ENCODE results near the gene KLF7.
A peak's percentile ranks its signal among the peaks of the same experiment; 100 is the strongest.

KLF7 gene

GRCh38 chr2:207201416-207201815 lies 35.7 kb upstream of the KLF7 start:
- no peak overlapping the region for H3K27ac ChIP-seq
- TF ChIP-seq, protein P1, sequence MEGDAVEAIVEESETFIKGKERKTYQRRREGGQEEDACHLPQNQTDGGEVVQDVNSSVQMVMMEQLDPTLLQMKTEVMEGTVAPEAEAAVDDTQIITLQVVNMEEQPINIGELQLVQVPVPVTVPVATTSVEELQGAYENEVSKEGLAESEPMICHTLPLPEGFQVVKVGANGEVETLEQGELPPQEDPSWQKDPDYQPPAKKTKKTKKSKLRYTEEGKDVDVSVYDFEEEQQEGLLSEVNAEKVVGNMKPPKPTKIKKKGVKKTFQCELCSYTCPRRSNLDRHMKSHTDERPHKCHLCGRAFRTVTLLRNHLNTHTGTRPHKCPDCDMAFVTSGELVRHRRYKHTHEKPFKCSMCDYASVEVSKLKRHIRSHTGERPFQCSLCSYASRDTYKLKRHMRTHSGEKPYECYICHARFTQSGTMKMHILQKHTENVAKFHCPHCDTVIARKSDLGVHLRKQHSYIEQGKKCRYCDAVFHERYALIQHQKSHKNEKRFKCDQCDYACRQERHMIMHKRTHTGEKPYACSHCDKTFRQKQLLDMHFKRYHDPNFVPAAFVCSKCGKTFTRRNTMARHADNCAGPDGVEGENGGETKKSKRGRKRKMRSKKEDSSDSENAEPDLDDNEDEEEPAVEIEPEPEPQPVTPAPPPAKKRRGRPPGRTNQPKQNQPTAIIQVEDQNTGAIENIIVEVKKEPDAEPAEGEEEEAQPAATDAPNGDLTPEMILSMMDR (conservative IDR thresholded peaks at IDR 0.05) = no peak

GRCh38 chr2:207200136-207200535 lies 34.4 kb upstream of the KLF7 start:
- H3K27ac ChIP-seq = no peak overlapping the region
- TF ChIP-seq, protein P1 (conservative IDR thresholded peaks at IDR 0.05) = no peak

DNA sequence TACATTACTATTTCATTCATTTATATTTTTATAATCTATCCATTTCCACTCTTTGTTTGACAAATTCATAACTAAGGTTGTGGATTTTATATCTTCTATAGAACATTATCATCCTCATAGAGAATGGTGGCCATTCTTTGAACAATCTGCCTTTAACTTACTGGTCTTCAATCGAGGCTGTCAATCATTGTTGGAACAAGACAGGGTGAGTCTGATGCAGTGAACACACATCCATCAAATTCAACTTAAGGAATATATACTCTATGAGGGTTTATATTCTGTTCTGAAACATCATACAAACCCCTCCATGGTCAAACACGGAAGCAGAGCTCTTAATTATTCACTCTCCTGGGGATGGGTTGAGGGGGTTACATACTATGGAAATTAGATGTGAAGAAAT lies 28.3 kb upstream of the KLF7 start:
- no peak overlapping the region for H3K27ac ChIP-seq
- TF ChIP-seq, protein P1 (conservative IDR thresholded peaks at IDR 0.05) = no peak

DNA sequence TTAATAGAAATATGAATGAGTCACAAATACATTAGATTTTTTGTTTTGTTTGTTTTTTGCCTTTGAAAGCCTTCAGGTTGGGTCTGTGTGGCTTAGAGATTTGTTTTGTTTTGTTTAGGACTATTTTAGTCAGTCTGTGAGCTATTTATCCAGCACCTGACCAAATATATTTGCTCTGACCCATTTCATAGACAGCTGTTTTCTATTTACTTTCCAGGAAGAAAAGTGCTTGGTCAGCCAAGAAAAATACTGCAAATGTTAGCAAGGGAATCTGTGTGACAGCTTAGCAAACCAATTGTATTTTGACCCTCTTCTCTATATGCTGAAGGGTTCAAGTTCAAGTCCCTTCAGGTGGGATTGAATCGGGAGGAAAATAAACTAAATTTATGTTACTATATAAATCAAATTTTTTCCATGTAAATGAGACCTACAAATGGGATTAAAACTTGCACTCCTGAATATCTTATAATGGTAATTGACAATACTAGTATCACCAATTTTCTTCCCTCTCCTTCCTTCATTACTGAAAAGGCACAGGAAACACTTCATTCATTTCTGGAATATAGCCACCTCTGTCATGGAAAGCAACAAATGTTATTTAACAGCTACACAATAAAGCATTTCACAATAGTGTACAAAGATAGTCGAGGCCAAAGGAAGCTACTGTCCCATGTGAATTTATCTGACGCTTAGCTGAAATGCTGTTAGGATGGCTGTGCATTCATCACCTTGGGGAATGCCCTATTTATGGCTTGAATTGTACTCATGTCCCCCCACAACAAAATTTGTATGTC lies 23.1 kb upstream of the KLF7 start:
- TF ChIP-seq, protein P1 (conservative IDR thresholded peaks at IDR 0.05) = no peak
- H3K27ac ChIP-seq = peak overlapping the region; percentile 27; the same call in 1 of the 2 replicates

- TF ChIP-seq, protein P1 (conservative IDR thresholded peaks at IDR 0.05) = no peak
- H3K27ac ChIP-seq = no peak overlapping the region
These were observed 19.6 kb upstream of the KLF7 start for GRCh38 chr2:207185372-207185771.

- TF ChIP-seq, protein P1 (conservative IDR thresholded peaks at IDR 0.05) = no peak
- H3K27ac ChIP-seq = no peak overlapping the region
These were observed 19.0 kb upstream of the KLF7 start for GRCh38 chr2:207184768-207185167.

GRCh38 chr2:207184348-207184747 lies 18.6 kb upstream of the KLF7 start:
- TF ChIP-seq, protein P1 (conservative IDR thresholded peaks at IDR 0.05) = no peak
- no peak overlapping the region for H3K27ac ChIP-seq

Data from VCaP (cell line).